H1 (cell line): ENCODE results near the gene ENPP3. TPM values are rescaled to one million over a fixed set of nuclear protein-coding genes. Genes with fewer than 3 reads are reported as not detected.

Experiments
- CTCF ChIA-PET: fragments of 300-600 bp; sonication (Branson Sonifier 250); formaldehyde crosslinking; loops from one replicate; lab custom pipeline; 2021; ENCODE audit not compliant: partially characterized antibody; lab: Charles Lee
- POLR2A ChIA-PET: fragments of 300-600 bp; sonication (Branson Sonifier 250); formaldehyde crosslinking; loops from one replicate; lab custom pipeline; 2021; ENCODE audit warnings: inconsistent platforms; ENCODE audit not compliant: partially characterized antibody; lab: Charles Lee
- DNase-seq, 2 experiments: peaks; one replicate each; pipeline versions ENCODE4 v3.0.0 to v3.0.0-alpha.2; 2010 to 2022; ENCODE audit warnings: low spot score in 2 of 2, low read depth in 1 of 2, mixed read lengths in 1 of 2
- FAIRE-seq: peaks from 2 replicates; lab custom pipeline; 2011; peaks lifted over from hg19 to GRCh38; lab: Jason Lieb, UNC
- H2AFZ ChIP-seq: 2 replicates; pipeline ENCODE4 v1.8.1; 2012; ENCODE audit warnings: low read length, inconsistent platforms
- H2AK5ac ChIP-seq: 2 replicates; pipeline ENCODE4 v1.6.1; 2013; ENCODE audit warnings: low read depth, low read length
- H2BK120ac ChIP-seq: replicated peaks from 2 replicates; pipeline ENCODE3; 2013; ENCODE audit warnings: low read depth, low read length, inconsistent platforms
- H2BK12ac ChIP-seq: 2 replicates; pipeline ENCODE4 v1.6.1; 2013; ENCODE audit warnings: low read depth, low read length
- H2BK15ac ChIP-seq: 2 replicates; pipeline ENCODE4 v1.6.1; 2013; ENCODE audit warnings: low read length
- H2BK20ac ChIP-seq: 2 replicates; pipeline ENCODE4 v1.6.1; 2013; ENCODE audit warnings: low read length
- H2BK5ac ChIP-seq: 2 replicates; pipeline ENCODE4 v1.6.1; 2013; ENCODE audit warnings: low read depth, low read length
- H3K14ac ChIP-seq: 2 replicates; pipeline ENCODE4 v1.6.1; 2013; ENCODE audit warnings: inconsistent platforms; ENCODE audit not compliant: insufficient read length
- H3K18ac ChIP-seq: 2 replicates; pipeline ENCODE4 v1.6.1; 2013; ENCODE audit warnings: low read length; ENCODE audit errors: extremely low read depth
- H3K23ac ChIP-seq: 2 replicates; pipeline ENCODE4 v1.6.1; 2013; ENCODE audit warnings: inconsistent platforms; ENCODE audit not compliant: insufficient read length
- H3K23me2 ChIP-seq: 2 replicates; pipeline ENCODE4 v1.6.1; 2013; ENCODE audit warnings: low read depth, low read length
- H3K27ac ChIP-seq: 2 replicates; pipeline ENCODE4 v1.6.1; 2011; ENCODE audit warnings: low read depth, low read length, inconsistent platforms
- H3K27me3 ChIP-seq, 4 experiments: replicated peaks in 1 of 4; 1 replicate in 1 of 4; 2 replicates in 3 of 4; pipeline versions ENCODE4 v1.6.1 to v1.8.1; 2011 to 2013; ENCODE audit warnings: low read length in 3 of 4, mild to moderate bottlenecking in 3 of 4, inconsistent platforms in 2 of 4, mixed read lengths in 2 of 4, moderate library complexity in 1 of 4; ENCODE audit not compliant: control insufficient read depth in 3 of 4, insufficient read depth in 3 of 4; ENCODE audit errors: extremely low read depth in 1 of 4
- H3K36me3 ChIP-seq, 4 experiments: 2 replicates each; pipeline versions ENCODE4 v1.6.1 to v1.8.1; 2011 to 2013; ENCODE audit warnings: mild to moderate bottlenecking in 4 of 4, low read length in 3 of 4, moderate library complexity in 2 of 4, control low read depth in 1 of 4, inconsistent platforms in 1 of 4; ENCODE audit not compliant: insufficient read depth in 4 of 4, control insufficient read depth in 2 of 4
- H3K4ac ChIP-seq: replicated peaks from 2 replicates; pipeline ENCODE3; 2013; ENCODE audit warnings: low read length, low read depth, mixed read lengths, inconsistent platforms; ENCODE audit not compliant: insufficient read length
- H3K4me1 ChIP-seq, 4 experiments: replicated peaks in 1 of 4; 1 replicate in 1 of 4; 2 replicates in 3 of 4; pipeline versions ENCODE4 v1.6.1 to v1.8.1; 2011 to 2013; ENCODE audit warnings: low read length in 3 of 4, inconsistent platforms in 2 of 4, mixed read lengths in 1 of 4; ENCODE audit not compliant: insufficient read depth in 4 of 4, control insufficient read depth in 3 of 4
- H3K4me2 ChIP-seq, 2 experiments: 2 replicates each; pipeline versions ENCODE4 v1.6.1 to v1.8.1; 2011 to 2013; ENCODE audit warnings: low read depth in 2 of 2, low read length in 2 of 2, control low read depth in 1 of 2, inconsistent platforms in 1 of 2, mild to moderate bottlenecking in 1 of 2; ENCODE audit not compliant: insufficient read depth in 1 of 2
- H3K4me3 ChIP-seq, 4 experiments: fragments of 200-600, 300-600 bp in 1 of 4; sonication (generic), shearing (Covaris generic), sonication (Bioruptor Twin) in 1 of 4; 2 replicates each; pipeline versions ENCODE4 v1.5.1 to v1.8.1; 2011 to 2016; ENCODE audit warnings: low read length in 4 of 4, low read depth in 3 of 4, control low read depth in 2 of 4, inconsistent platforms in 2 of 4, mild to moderate bottlenecking in 2 of 4, mixed read lengths in 1 of 4, moderate library complexity in 1 of 4; ENCODE audit not compliant: insufficient read depth in 2 of 4; ENCODE audit errors: extremely low read depth in 1 of 4
- H3K56ac ChIP-seq: replicated peaks from 2 replicates; pipeline ENCODE3; 2013; ENCODE audit warnings: low read depth, mild to moderate bottlenecking, mixed read lengths, low read length, inconsistent platforms; ENCODE audit not compliant: insufficient read length
- H3K79me1 ChIP-seq: 2 replicates; pipeline ENCODE4 v1.6.1; 2013; ENCODE audit warnings: low read depth, low read length, control low read depth
- H3K79me2 ChIP-seq, 2 experiments: 2 replicates each; pipeline versions ENCODE4 v1.6.1 to v1.8.1; 2012 to 2013; ENCODE audit warnings: low read length in 2 of 2, mild to moderate bottlenecking in 2 of 2, inconsistent platforms in 1 of 2; ENCODE audit not compliant: insufficient read depth in 2 of 2, control insufficient read depth in 1 of 2
- H3K9ac ChIP-seq, 4 experiments: replicated peaks in 1 of 4; 1 replicate in 1 of 4; 2 replicates in 3 of 4; pipeline versions ENCODE4 v1.6.1 to v1.8.1; 2011 to 2013; ENCODE audit warnings: low read depth in 3 of 4, low read length in 3 of 4, control low read depth in 2 of 4, mild to moderate bottlenecking in 2 of 4, moderate library complexity in 2 of 4, inconsistent platforms in 1 of 4; ENCODE audit errors: extremely low read depth in 1 of 4
- H3K9me3 ChIP-seq, 2 experiments: 2 replicates each; pipeline versions ENCODE4 v1.6.1 to v1.8.1; 2012 to 2013; ENCODE audit warnings: mild to moderate bottlenecking in 2 of 2, moderate library complexity in 2 of 2, control low read depth in 1 of 2, inconsistent platforms in 1 of 2, low read depth in 1 of 2, low read length in 1 of 2, mixed read lengths in 1 of 2; ENCODE audit not compliant: insufficient read depth in 2 of 2
- H4K20me1 ChIP-seq, 2 experiments: replicated peaks in 1 of 2; 2 replicates each; pipeline versions ENCODE3 to v1.8.1; 2011 to 2013; ENCODE audit warnings: inconsistent platforms in 2 of 2, low read length in 2 of 2, mild to moderate bottlenecking in 1 of 2; ENCODE audit not compliant: insufficient read depth in 2 of 2, control insufficient read depth in 1 of 2
- H4K5ac ChIP-seq: 2 replicates; pipeline ENCODE4 v1.6.1; 2013; ENCODE audit warnings: low read length, low read depth, mixed read lengths, inconsistent platforms; ENCODE audit not compliant: insufficient read length
- H4K8ac ChIP-seq: 2 replicates; pipeline ENCODE4 v1.8.0; 2013; ENCODE audit warnings: mild to moderate bottlenecking, moderate library complexity, low read length, inconsistent platforms; ENCODE audit not compliant: insufficient read depth; ENCODE audit errors: extremely low read depth
- H4K91ac ChIP-seq: replicated peaks from 2 replicates; pipeline ENCODE3; 2013; ENCODE audit warnings: low read length, mixed read lengths, inconsistent platforms; ENCODE audit not compliant: insufficient read length
- MAFK ChIP-seq: IDR thresholded peaks from 2 replicates; pipeline ENCODE4 v1.6.1; 2012; ENCODE audit warnings: low read depth, mild to moderate bottlenecking, improper control_type of control experiment, low read length
- WGBS, 2 experiments: shearing (Covaris generic) in 1 of 2; methylation state at CpG; one replicate each; pipeline versions ENCODE4 v1.1.6 to v1.1.7; 2013 to 2015; ENCODE audit warnings: low lambda C conversion rate in 2 of 2, mixed read lengths in 2 of 2, inconsistent platforms in 1 of 2, low coverage in 1 of 2, missing lambda C conversion rate in 1 of 2; ENCODE audit not compliant: insufficient replicate concordance in 2 of 2, insufficient coverage in 1 of 2, insufficient read length in 1 of 2; ENCODE audit errors: extremely low coverage in 1 of 2, missing lambda C conversion rate in 1 of 2; 5-methylcytosine and 5-hydroxymethylcytosine counted together
- polyA plus RNA-seq, 7 experiments: library from polyadenylated mRNA; depleted of rRNA in 3 of 7; stranded (reverse) in 5 of 7; unstranded in 2 of 7; fragments of >200 nt in 5 of 7; fragments of 200-250 nt in 2 of 7; gene quantifications; 1 replicate in 5 of 7; 2 replicates in 1 of 7; 4 replicates in 1 of 7; pipeline versions ENCODE4 v1.2.1 to v1.2.3, GENCODE V29; 2011 to 2013; ENCODE audit warnings: missing spikeins in 2 of 7, mixed read lengths in 2 of 7
- total RNA-seq: library from RNA; stranded (reverse); fragmentation: NEBNext Ultra II Directional; extraction: Animal tissue kit (Norgen Biotek cat#: 25700); gene quantifications from 2 replicates; pipeline ENCODE4 v1.2.1, GENCODE V29; 2021

ENPP3 gene
- total and polyA plus RNA-seq, 2 of the 8 experiments (the other 6 are each of a cell fraction or from before 2014, with no cell fraction given), result 0.11 TPM; not detected in 1

DNA sequence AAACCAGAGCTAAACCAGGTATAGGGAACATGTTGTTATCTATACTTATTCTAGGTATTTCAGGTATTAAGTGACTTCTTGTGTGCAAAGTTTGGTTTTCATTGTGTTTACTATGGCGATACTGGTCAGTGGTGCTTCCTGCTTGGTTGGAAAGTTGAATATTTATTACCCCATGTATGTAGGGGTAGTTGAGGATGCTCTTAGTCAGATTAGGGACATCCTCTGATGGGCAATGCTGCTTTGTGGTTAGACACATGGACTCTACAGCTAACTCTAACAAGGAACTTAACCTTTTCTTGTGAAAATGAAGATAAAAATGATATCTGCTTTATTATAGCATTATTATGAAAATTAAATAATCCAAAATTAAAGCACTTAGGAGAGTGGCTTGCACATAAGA, 126.6 kb downstream of the ENPP3 start:
- Histone ChIP-seq H3K9me3 (no peaks in the 10 kb centered on the region), H4K8ac (no peak overlapping the region), H2BK5ac (no peak overlapping the region), H4K91ac (no peak overlapping the region), H2BK15ac (no peak overlapping the region), H2BK12ac (no peak overlapping the region), H2AK5ac (no peak overlapping the region), H3K79me2 (no peaks in the 10 kb centered on the region), H4K5ac (no peak overlapping the region), H3K9ac (no peak overlapping the region), H3K14ac (no peak overlapping the region), H4K20me1 (no peaks in the 10 kb centered on the region), H2BK120ac (no peak overlapping the region), H3K18ac (no peak overlapping the region), H2BK20ac (no peak overlapping the region), H3K4me1 (no peaks in the 10 kb centered on the region), H3K23ac (no peak overlapping the region), H2AFZ (no peak overlapping the region), H3K23me2 (no peaks in the 10 kb centered on the region), H3K36me3 (no peaks in the 10 kb centered on the region), H3K4ac (no peak overlapping the region), H3K4me3 (no peak overlapping the region), H3K4me2 (no peak overlapping the region), H3K27me3 (no peaks in the 10 kb centered on the region), H3K56ac (no peak overlapping the region), H3K27ac (no peak overlapping the region), H3K79me1 (no peaks in the 10 kb centered on the region)
- no peak for FAIRE-seq
- POLR2A ChIA-PET, result no interaction called here
- CTCF ChIA-PET, result interaction anchor here (1.4 kb wide), 1 partner anchor 104 kb away, joined by 3 read pairs; no protein-coding TSS in a partner anchor
- WGBS, 2 experiments, result 82% methylated on average over 1 of the region's 1 CpG; no CpG with 5 or more reads in 1 of the 2 experiments
- DNase-seq, result no peak
- no peak for TF ChIP-seq MAFK
